Right atrium auricular region (tissue), 2 donors: ENCODE measurements around the gene MAPK8IP3. TPM values are rescaled to one million over a fixed set of nuclear protein-coding genes. Genes with fewer than 3 reads are reported as not detected.

Experiments used
- DNase-seq: peaks from one replicate; pipeline ENCODE4 v3.0.0-alpha.2; 2019; ENCODE audit warnings: low spot score
- H3K27ac ChIP-seq, 2 donors: fragments of 200-600 bp; sonication (generic); 1 replicate in 1 of 2; 2 replicates in 1 of 2; pipeline ENCODE4 v1.5.1; 2016 to 2019
- H3K27me3 ChIP-seq, 2 donors: fragments of 200-600 bp; sonication (generic); one replicate each; pipeline versions ENCODE4 v1.5.1 to v1.6.0; 2017 to 2019
- H3K36me3 ChIP-seq: fragments of 200-600 bp; sonication (generic); one replicate; pipeline ENCODE4 v1.5.1; 2016
- H3K4me1 ChIP-seq, 2 donors: fragments of 200-600 bp; sonication (generic); one replicate each; pipeline versions ENCODE4 v1.5.1 to v1.6.0; 2017 to 2019
- H3K4me3 ChIP-seq, 2 donors: fragments of 200-600 bp; sonication (generic); 1 replicate in 1 of 2; 2 replicates in 1 of 2; pipeline ENCODE4 v1.5.1; 2017 to 2019; ENCODE audit warnings: mild to moderate bottlenecking in 1 of 2, moderate library complexity in 1 of 2
- H3K9me3 ChIP-seq, 2 donors: fragments of 200-600 bp; sonication (generic); one replicate each; pipeline ENCODE4 v1.5.1; 2019
- CTCF ChIP-seq, 2 donors: fragments of 200-600 bp; sonication (generic); IDR thresholded peaks; one replicate each; pipeline ENCODE4 v1.5.1; 2019; ENCODE audit warnings: antibody characterized with exemption in 2 of 2
- total RNA-seq, 2 donors: library from RNA; depleted of rRNA; stranded (reverse); fragments of >200 nt; gene quantifications; one replicate each; pipeline ENCODE4 v1.1.0, GENCODE V29; 2016

MAPK8IP3 gene
- total RNA-seq, 2 donors from 2014 or later, result 43.1 to 43.3 TPM

DNA sequence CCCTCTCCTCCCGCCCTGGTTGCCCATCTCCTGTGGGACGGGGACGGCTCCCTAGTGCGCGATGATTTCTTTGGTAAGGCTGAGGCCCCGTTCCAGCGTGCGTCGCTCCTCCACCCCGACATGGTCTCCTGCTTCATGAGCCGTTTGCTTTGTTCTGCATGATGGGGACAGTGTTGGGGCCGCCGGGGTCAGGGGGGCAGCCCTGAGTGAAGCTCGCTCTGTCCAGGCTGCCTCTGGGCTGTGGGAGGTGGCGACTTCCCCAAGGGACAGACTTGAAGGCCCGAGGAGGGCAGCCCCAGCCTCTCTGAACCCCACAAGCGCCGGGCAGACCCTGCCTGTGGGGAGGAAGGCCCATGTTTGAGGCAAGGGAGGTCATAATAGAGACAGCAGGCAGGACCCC lies 52.9 kb downstream of the MAPK8IP3 start:
- TF ChIP-seq CTCF (IDR thresholded peaks at IDR 0.05), result no peak
- Histone ChIP-seq H3K4me3 (no peak overlapping the region), H3K36me3 (peaks cover 55% of the 10 kb centered on the region), H3K4me1 (no peaks in the 10 kb centered on the region), H3K9me3 (no peaks in the 10 kb centered on the region), H3K27ac (no peak overlapping the region), H3K27me3 (no peaks in the 10 kb centered on the region)
- DNase-seq, result no peak

DNA sequence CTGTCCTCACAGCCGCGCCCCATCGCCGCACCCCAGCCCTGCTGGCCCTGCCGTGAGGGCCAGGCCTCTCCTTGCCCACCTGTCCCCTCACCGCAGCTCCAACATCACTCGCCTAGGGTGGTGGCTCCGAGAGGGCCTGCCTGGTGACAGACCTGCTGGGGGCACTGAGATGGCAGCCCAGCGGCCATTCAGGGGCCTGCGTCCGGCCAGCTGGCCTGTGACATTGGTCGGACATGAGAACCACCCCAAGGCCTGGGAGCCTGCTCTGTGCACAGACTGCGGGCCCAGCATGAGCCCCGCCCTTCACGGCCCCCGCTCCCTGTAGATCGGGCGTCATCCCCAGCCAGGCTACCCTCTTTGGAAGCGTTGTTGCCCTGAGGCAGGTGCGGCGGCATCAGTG lies 53.5 kb downstream of the MAPK8IP3 start:
- DNase-seq, result no peak
- H3K36me3 ChIP-seq, result peaks cover 61% of the 10 kb centered on the region
- no peaks in the 10 kb centered on the region for H3K4me1 ChIP-seq
- no peak overlapping the region for H3K4me3 ChIP-seq
- no peak for TF ChIP-seq CTCF (IDR thresholded peaks at IDR 0.05)
- H3K9me3 ChIP-seq, result no peaks in the 10 kb centered on the region
- H3K27me3 ChIP-seq, result no peaks in the 10 kb centered on the region
- no peak overlapping the region for H3K27ac ChIP-seq

- Histone ChIP-seq H3K36me3 (peaks cover 75% of the 10 kb centered on the region), H3K9me3 (no peaks in the 10 kb centered on the region), H3K27ac (no peak overlapping the region), H3K27me3 (no peaks in the 10 kb centered on the region), H3K4me1 (no peaks in the 10 kb centered on the region), H3K4me3 (no peak overlapping the region)
- no peak for DNase-seq
- no peak for TF ChIP-seq CTCF (IDR thresholded peaks at IDR 0.05)
These were observed 54.9 kb downstream of the MAPK8IP3 start for GRCh38 chr16:1760911-1761310.

- TF ChIP-seq CTCF (IDR thresholded peaks at IDR 0.05), result no peak
- DNase-seq, result no peak
- Histone ChIP-seq H3K27ac (no peak overlapping the region), H3K9me3 (no peaks in the 10 kb centered on the region), H3K36me3 (peaks cover 83% of the 10 kb centered on the region), H3K4me3 (no peak overlapping the region), H3K27me3 (no peaks in the 10 kb centered on the region), H3K4me1 (no peaks in the 10 kb centered on the region)
These were observed 55.8 kb downstream of the MAPK8IP3 start for GRCh38 chr16:1761751-1762150.

DNA sequence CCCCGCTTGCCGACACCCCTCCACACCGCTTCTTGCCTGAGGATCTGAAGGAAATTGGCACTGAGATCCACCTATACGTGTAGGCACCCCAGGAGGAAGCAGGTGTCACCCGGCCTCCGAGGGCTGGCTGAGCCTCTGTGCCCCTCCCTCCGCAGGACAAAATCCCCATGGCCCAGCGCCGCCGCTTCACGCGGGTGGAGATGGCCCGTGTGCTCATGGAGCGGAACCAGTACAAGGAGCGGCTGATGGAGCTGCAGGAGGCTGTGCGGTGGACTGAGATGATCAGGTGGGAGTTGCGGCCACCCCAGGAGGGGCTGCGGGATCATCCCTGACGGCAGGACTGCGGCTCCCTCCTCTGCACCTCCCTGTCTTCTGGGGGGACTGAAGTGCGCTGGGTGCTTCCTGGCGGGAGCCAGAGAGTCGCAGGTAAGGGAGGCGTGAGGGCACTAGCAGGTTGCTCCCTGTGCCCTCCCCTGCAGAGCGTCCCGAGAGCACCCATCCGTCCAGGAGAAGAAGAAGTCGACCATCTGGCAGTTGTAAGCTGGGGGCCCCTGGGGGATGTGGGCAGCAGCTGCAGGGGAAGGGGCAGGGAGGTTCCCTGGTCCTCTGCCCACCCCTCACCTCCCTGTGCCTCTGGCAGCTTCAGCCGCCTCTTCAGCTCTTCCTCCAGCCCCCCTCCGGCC lies 56.3 kb downstream of the MAPK8IP3 start:
- no peak overlapping the region for H3K4me3 ChIP-seq
- H3K27ac ChIP-seq, result no peak overlapping the region
- no peaks in the 10 kb centered on the region for H3K4me1 ChIP-seq
- H3K27me3 ChIP-seq, result no peaks in the 10 kb centered on the region
- no peak for DNase-seq
- H3K36me3 ChIP-seq, result peaks cover 89% of the 10 kb centered on the region
- H3K9me3 ChIP-seq, result no peaks in the 10 kb centered on the region
- TF ChIP-seq CTCF (IDR thresholded peaks at IDR 0.05), result no peak
